GM23248 (cell line): ENCODE data around the gene RASSF5.

Experiments used
- EZH2 ChIP-seq: fragments of 200-600 bp; sonication (generic); IDR thresholded peaks from 2 replicates; pipeline ENCODE4 v1.6.1; 2018; ENCODE audit warnings: antibody characterized with exemption, mild to moderate bottlenecking; ENCODE audit not compliant: insufficient read depth, poor library complexity, severe bottlenecking
- EZH2phosphoT487 ChIP-seq: fragments of 200-600 bp; sonication (generic); IDR thresholded peaks from 2 replicates; pipeline ENCODE4 v1.6.1; 2018; ENCODE audit warnings: antibody characterized with exemption, moderate library complexity, mild to moderate bottlenecking, low read depth; ENCODE audit not compliant: insufficient read depth

GRCh38 chr1:206512058-206512850, 4.9 kb downstream of the RASSF5 start:
- TF ChIP-seq EZH2 (no peak), EZH2phosphoT487 (no peak)
